HG02840 (cell line): Measurements from ENCODE around the gene AAR2.

Source experiments
- ATAC-seq: cut with Tn5 transposase; IDR thresholded peaks from one replicate; pipeline ENCODE4 v1.9.1; 2021; ENCODE audit warnings: mild to moderate bottlenecking, moderate library complexity, moderate number of reproducible peaks; ENCODE audit not compliant: unreplicated experiment, low FRiP score

The AAR2 gene

DNA sequence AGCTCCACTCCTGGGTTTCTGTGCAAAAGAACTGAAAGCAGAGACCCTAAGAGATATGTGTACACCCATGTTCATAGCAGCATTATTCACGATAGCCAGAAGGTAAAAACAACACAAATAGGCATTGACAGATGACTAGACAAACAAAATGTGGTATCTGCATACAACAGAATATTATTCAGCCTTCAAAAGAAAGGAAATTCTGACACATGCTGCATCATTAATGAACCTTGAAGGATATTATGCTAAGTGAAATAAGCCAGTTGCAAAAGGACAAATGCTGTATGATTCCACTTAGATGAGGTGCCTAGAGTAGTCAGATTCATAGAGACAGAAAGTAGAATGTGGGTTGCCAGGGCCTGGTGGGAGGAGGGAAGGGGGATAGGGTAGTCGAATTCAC, 17.8 kb downstream of the AAR2 start:
- no peak for ATAC-seq

DNA sequence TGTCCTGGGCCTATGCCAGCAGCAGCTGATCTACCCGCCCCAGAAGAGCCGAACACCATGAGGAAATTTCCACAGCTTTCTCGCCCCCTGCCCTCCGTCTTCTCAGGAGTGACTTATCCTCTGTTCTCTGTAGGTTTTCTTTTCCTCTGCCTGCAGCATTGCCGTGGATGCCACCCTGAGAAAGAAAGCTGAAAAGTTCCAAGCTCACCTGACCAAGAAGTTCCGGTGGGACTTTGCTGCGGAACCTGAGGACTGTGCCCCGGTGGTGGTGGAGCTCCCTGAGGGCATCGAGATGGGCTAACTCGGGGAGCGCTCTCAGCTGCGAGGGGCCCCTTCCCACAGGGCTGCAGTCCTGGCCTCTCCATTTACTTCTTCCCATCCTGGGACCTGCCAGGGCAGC, 19.2 kb downstream of the AAR2 start:
- ATAC-seq: no peak

DNA sequence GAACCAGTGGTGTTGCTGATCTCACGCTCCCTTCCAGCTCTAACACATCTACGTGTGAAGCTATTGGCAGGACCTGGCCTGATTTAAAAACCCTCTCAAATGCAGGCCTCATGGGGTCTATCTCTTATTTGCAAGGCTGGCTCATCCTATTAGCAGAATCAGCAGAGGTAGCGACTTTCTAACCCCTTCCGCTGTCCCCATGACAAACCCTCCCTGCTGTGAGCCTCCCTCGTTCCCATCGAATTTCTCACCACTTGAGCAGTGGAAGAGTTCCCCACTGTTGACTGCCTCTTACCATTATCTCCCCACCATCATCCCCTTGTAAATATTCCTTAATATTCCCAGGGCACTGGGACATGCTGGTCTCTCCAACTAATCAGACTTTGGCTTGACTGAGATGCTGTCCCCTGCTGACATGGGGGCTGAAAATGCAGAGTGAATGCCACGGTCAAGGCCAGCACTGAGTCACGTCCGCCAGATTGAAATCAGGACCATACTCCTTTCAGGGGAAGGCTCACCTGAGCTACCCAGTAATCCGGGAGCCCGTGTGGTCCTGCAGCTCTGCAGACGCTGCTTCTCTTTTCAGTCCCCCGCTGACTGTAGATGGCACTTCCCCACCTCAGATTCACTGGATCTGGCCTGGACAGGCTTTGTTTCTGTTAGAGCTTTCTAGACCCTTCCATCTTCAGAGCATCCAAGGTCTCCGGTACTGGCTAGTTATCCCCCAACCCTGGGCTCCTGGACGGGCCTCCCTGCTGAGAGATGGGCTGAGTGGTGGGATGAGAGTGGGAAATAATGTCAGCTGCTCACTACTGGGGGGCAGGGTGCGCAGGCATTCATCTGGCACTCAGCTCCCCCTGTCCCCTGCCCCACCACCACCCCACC, 23.1 kb downstream of the AAR2 start:
- no peak for ATAC-seq

DNA sequence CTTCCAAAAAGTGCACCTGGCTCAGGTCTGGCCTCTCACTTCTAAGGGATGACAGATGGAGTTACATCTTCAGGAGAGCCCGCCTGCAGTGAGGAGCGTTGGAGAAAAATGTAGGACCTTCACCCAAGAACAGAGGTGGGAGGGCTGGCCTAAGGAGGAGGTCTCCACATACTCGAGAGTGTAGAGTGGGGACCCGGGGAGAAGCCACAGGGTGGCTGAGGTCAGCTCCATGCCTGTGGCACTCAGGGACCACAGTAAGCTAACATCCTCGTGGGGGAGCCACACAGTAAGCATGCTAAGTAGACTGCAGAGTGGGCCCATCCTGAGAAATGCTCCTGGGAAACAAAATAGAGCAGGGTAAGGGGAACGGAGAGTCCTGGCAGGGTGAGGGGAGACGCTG, 24.0 kb downstream of the AAR2 start:
- no peak for ATAC-seq

DNA sequence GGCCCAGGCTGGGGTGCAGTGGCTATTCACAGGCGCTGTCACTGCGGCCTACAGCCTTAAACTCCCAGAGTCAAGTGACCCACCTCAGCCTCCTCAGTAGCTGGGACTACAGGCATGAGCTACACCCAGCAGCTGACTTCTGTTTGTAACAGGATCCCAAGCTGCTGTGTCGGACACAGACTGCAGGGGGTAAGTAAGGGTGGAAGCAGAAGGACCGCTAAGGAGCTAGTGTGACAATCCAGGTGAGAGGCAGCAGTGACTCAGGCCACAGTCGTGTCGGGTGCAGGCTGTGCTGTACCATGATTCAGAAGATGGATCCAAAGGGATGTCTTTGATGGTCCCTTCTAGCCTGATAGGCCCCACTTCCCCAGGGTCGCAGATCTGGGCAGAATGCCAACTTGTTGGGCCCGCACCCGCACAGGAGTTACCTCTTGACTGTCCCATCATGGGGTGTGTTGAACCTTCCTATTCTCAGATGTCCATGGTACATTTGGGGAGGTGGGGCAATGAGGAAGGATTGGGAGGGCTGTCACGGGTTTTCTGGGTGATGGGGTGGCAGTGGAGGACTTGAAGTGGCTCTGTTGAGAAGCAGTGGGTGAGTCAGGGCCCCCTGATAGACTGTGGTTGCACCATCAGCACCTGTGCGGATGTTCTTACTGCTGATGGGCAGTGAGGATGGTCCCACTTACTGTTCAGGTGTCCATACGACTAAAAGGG, 25.3 kb downstream of the AAR2 start:
- ATAC-seq: no peak

DNA sequence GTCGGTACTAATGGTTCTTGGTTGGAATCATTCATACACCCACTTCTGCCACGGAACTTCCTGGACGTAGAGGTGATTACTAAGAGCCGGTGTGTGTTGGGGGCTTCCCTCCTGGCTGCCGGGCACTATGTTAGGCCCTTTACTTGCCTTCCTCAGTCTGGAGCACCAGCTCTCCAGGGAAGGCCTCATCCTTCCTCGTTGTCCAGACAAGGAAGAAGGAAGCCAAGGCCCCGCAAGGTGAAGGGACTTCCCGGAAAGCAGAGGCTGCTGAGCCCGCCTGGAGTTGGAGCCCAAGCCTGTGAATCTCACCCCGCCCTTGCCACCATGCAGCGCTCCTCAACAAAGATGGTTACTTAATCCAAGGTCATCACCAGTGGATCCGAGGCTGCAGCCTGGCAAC, 26.2 kb downstream of the AAR2 start:
- ATAC-seq: no peak

DNA sequence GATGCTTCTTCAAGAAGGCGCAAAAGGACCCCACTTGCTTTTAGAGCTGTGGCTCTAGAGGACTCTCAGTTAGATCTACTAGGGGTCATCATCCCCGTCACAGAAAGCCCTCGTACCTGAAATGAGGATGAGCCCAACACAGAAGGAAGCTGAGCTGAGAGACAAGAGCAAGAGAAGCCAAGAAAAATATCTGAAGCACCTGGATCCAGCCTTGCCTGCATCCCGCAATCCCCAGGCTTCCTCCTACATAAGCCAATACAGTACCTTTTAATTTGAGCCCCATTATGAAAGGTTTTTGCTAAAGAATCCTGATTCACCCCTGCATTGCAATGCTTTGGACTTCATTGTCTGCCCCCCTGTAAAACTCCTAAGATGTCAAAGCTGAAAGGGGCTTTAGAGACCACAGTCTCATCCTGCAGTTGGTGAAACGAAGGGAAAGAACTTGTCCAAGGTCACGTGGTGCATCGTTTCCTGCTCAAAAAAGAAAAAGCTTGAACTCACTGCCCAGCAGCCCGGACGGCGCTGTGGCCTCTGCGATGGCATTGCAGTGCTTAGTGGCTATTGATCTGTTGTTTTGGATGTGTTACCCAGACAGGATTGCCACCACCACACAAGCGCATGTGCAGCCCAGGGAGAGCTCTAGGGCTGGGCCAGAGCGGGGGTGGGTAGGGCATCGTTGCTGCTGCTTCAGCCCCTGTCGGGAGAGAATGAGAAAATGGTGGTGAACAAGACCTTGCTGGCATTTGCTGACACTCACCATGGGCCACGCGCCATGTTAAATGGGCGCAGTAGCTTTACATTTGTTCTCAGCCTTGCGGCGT, 28.4 kb downstream of the AAR2 start:
- ATAC-seq: no peak

DNA sequence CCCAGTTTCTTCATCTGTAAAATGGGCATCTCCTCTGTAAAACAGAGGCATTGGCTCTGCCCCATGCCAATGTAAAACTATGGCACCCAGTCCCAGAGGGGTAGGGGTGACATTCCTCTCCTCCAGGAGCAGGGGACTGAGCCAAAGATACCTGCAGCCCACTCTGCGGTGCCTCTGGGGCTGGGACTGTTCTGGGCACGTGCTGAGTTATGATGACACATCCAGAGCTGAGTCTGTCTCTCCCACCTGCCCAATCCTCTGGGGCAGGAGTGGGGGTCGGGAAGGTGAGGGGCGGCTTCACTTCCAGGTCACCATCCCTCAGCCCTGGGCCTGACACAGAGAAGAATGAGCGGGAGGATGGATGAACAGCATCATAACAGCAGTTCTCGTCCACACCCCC, 29.9 kb downstream of the AAR2 start:
- ATAC-seq: no peak

DNA sequence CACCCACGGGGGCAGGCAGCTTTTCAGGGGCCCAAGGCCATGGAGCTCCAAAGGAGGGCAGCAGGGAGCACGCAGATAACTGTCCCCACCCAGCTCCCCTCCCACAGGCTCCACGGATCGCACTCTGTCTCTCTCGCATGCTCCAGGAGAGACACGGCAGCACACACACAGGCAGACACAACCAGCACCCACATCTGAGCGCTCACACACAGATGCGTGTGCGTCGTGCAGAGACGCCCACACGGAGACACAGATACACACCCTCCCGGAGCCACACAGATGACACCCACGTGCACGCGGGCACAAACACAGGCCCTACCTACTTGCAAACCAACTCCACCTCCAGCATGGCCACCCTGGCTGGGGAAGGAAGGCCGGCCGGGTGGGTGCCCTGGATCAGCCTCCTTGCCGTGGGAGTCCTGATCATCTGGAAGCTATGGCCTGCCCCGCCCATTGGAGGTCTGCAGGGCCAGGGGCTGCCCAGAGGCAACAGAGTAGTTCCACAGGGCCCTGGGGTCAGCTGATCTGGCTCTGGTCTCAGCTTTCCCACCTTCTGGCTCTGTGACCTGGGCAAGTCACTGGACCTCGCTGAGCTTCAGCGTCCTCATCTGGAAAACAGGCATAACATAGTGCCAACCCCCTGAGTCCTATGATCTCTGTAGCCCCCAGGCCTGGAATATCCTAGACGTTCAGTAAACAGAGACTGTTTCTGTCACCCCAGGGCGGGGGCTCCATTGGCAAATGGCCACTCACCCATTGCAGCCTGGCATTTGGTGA, 31.5 kb downstream of the AAR2 start:
- no peak for ATAC-seq

DNA sequence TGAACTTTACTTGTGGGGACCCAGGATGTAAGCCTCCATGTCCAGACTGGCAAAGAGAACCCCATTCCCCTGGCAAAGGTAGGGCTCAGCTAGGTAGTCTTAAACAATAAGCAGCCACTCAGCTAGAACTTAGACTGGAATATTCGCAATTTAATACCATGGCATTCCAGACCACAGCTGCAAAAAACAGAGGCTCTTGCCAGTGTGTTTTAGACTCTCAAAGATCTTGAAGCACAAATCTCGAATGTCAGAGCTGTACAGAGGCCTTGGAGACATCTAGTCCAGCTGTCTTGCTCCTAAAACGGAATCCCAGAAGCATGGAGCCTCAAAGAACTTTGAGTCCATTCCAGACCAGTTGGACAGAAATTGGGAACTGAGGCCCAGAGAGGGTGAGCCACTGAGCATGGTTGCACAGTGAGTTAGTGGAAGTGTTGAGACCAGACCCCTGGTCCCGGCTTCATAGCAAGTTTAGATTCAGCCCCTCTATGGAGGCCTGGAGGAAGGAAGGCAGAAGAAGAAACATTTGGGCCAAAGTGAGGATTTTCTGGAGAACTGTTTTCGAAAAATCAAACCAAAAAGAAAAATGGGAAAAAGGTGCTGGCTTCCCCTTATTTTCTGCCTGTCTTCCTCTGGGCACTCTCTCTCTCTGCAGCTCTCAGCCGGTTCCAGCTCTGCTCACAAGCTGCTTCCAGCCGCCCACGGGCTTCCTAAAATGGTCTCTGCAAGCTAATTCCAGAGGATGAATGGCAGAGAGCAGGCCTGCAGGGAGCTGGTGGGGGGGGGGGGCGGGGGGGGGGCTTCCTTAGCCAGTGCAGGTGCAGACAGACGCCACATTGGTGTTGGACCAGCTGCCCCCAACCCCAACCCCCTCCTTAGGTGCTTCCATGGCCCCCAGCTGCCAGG, 32.4 kb downstream of the AAR2 start:
- no peak for ATAC-seq

DNA sequence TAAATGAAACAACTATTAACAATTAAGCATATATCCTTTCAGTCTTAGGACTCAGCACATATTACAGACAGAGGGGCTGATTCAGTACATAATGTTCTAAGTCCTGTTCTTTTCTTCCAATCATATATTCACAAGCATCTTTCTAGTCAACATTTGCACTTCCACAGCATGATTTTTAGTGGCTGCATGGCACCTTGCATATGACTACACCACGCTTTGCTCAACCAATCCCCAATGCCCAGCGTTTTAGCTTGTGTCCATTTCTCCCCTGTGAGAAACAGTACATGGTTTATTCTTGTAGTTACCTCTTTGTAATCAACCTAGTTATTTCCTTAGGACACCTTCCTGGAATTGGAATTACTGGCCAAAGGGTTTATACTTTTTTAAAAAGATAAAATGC, 33.2 kb downstream of the AAR2 start:
- no peak for ATAC-seq

DNA sequence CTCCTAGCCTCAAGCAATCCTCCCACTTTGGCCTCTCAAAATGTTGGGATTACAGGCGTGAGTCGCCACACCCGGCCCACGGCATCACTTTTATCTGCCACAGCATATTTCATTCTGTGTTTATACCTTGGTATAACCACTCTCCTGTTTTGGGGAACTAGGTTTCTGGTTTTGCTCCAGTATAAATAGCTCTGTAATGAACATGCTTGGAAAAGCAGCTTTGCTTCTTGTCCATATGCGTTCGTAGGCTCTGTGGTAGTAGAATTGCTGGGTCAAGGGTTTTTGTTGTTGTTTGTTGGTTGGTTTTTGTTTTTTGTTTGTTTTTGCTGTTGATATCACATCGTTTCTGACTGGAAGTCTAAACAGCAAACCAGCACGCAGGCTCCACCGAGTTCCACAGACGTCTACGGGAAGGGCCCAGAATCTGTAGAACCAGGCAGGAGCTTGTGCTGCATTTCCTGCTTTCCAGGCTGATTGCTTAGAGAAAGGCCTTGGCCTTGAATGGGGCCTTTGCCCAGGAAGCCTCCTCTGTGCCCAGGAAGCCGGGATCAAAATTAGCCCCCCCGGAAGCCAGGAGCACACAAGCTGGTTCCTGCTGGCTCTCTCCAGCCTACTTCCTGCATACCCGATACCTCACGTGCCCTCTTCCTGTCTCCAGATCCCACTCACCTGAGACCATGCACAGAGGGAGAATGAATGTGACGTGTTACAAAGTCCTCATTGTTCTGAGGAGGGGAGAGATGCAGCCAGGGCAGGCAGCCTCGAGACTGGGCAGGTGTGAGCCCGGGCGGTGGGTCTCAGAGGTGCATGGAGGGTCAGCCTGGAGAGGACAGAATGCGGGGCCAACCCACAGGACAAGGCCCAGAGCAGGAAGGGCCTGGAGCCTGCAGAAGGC, 34.7 kb downstream of the AAR2 start:
- no peak for ATAC-seq

DNA sequence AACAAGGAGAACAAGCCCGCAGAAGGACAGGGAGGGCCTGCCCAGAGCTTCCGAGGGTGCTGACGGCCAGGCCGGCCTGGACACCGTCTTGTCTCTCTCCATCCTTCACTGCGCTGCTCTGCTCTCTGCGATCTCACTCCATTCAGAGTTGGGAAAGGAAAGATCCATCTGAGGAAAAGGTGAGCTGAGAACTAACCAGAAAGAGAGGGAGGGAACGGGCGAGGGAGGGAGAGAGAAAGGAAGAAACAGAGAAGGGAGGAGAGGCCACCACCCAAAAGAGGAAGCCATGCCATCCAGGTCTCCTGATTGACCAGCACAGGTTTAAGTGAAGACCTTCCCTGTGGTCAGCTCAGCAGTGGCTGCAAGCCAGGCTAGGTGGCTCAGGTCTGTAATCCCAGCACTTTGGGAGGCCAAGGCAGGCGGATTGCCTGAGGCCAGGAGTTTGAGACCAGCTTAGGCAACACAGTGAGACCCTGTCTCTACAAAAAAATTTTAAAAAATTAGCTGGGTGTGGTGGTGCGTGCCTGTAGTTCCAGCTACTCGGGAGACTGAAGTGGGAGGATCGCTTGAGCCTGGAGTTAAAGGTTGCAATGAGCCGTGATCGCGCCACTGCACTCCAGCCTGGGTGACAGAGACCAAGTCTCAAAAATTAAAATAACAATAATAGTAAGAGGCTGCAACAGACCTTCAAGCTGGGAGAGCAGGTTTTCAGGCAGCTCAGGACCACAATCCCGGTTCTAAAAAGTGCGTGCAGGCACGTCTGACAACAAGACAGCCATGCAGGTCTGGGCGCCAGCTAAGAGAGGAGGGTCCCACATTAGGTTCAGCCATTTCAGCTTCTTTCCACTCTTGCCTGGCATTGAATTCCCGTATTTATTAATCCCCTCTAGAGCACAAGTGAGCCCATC, 35.6 kb downstream of the AAR2 start:
- ATAC-seq: no peak

DNA sequence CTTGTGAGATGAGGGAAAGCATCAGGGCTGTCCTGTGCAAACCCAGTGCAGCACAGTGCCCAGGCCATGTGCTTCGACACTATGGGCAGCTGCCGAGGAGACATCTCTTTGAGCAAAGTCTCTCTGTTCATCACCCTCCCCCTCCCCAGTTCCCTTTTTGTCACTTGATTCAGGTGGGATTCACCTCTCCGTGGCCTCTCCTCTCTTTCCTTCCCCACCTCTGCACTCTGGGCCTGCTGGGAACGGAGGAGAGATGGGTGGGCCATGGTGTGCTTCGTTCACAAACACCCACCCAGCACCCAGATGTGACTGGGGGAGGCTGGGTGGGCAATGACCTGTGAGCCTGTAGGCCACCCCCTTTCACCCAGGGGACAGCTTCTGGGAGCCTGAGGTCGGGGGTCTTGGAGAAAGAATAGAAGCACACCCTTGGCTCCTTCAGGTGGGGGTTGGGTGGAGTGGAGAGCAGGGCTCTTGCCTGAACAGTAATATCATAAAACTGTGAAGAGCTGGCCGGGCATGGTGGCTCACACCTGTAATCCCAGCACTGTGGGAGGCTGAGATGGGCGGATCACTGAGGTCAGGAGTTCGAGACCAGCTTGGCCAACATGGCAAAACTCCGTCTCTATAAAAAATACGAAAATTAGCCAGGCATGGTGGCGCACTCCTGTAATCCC, 36.4 kb downstream of the AAR2 start:
- no peak for ATAC-seq

DNA sequence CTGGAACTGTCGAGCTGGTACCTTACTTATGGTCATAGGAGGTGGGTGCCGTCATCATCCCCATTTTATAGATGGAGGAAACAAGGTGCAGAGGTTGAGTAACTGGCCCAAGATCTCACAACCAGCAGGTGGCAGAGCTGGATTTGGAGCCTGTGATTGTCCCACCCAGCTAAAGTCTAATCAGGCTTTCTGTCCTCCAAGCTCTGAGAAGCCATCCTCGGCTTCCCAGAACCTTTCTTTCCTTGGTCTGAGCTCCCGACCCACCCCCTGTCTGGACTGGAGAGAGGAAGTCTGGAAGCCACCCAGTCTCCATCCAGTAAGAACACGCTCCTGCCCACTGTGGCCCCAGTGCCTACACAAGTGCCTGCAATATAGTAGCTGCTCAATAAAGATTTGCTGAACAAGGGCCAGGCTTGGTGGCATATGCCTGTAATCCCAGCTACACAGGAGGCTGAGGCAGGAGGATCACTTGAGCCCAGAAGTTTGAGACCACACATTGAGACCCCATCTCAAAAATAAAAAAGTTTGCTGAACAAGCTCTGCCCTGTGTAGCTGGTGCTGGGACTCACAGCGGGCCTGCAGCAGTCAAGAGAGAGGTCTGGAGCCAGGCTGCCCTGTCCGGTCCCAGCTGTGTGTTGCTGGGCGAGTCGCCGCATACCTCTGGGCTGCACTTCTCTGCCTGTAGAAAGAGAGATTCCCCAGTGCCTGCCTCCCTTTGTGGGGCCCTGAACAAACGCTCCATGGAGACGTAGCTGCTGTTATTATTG, 37.3 kb downstream of the AAR2 start:
- ATAC-seq: no peak

DNA sequence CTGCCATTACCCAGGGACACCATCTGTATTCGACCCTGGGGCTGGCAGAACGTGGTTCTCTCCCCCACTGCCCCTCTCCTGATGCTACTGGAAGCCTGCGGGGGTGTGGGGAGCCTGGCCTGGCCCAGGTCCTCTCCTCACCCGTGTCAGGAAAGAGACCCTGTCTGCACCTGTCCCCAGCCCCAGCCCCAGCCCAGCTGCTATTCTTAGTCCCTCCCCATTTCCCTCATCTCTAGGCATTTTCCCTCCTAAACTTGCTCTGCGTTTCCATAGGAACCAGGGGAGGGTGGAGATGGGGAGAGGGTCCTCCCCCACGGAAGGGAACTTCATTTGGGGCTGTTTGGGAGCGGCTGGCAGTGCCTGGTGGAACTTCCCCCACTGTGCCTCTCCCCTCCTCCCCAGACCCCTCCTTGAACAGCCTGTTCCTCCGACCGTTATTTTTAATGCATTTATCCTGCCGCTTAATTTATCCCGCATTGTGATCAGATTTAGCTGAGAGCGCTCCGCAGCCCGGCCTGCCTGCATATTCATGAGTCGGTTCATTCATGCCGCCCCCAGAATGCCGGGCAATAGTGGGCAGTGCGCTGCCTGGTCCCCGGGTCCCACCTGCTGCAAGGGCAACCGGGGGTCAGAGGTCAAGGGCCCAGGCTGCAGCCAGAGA, 38.0 kb downstream of the AAR2 start:
- ATAC-seq: no peak
